Upper lobe of left lung (tissue), 6 donors: ENCODE results near the gene NOTCH4. TPM values are rescaled to one million over a fixed set of nuclear protein-coding genes. Genes with fewer than 3 reads are reported as not detected.

ENCODE experiments used
- ATAC-seq, 2 donors: fragments of 200-7000 bp; cut with Tn5 transposase; one replicate each; pipeline ENCODE4 v1.9.1; 2022; ENCODE audit warnings: mild to moderate bottlenecking in 2 of 2, moderate library complexity in 2 of 2; ENCODE audit not compliant: low FRiP score in 2 of 2
- DNase-seq, 2 donors: peaks; one replicate each; pipeline ENCODE4 v3.0.0-alpha.2; 2019 to 2020
- H3K27ac ChIP-seq, 4 donors: fragments of 200-600 bp; sonication (generic); one replicate each; pipeline ENCODE4 v1.5.1; 2016 to 2019
- H3K27me3 ChIP-seq, 4 donors: fragments of 200-600 bp; sonication (generic); one replicate each; pipeline ENCODE4 v1.5.1; 2017 to 2019
- H3K36me3 ChIP-seq, 4 donors: fragments of 200-600 bp; sonication (generic); one replicate each; pipeline ENCODE4 v1.5.1; 2016 to 2019
- H3K4me1 ChIP-seq, 4 donors: fragments of 200-600 bp; sonication (generic); one replicate each; pipeline ENCODE4 v1.5.1; 2018 to 2019
- H3K4me3 ChIP-seq, 4 donors: fragments of 200-600 bp; sonication (generic); one replicate each; pipeline ENCODE4 v1.5.1; 2017 to 2019; ENCODE audit warnings: mild to moderate bottlenecking in 2 of 4, moderate library complexity in 1 of 4
- H3K9me3 ChIP-seq, 4 donors: fragments of 200-600 bp; sonication (generic); one replicate each; pipeline ENCODE4 v1.5.1; 2018 to 2019
- CTCF ChIP-seq, 6 experiments: fragments of 450-650 bp in 4 of 6; fragments of 200-600 bp in 2 of 6; sonication (generic) in 2 of 6; IDR thresholded peaks; one replicate each; pipeline ENCODE4 v1.5.1; 2016 to 2019; ENCODE audit warnings: antibody characterized with exemption in 6 of 6
- EP300 ChIP-seq, 4 donors: sonication (generic); formaldehyde crosslinking; IDR thresholded peaks; one replicate each; pipeline ENCODE4 v1.5.1; 2017; ENCODE audit warnings: antibody characterized with exemption in 4 of 4, control low read depth in 2 of 4
- POLR2A ChIP-seq, 4 donors: fragments of 450-650 bp; IDR thresholded peaks; one replicate each; pipeline ENCODE4 v1.5.1; 2016 to 2017; ENCODE audit warnings: antibody characterized with exemption in 4 of 4, mild to moderate bottlenecking in 2 of 4
- POLR2AphosphoS5 ChIP-seq, 2 donors: sonication (generic); formaldehyde crosslinking; IDR thresholded peaks; one replicate each; pipeline ENCODE4 v1.5.1; 2017; ENCODE audit warnings: antibody characterized with exemption in 2 of 2
- WGBS, 2 donors: methylation state at CpG; one replicate each; pipeline ENCODE4 v1.1.5; 2017 to 2018; 5-methylcytosine and 5-hydroxymethylcytosine counted together
- total RNA-seq, 6 donors: library from RNA; depleted of rRNA in 4 of 6; stranded (reverse); fragments of >200 nt in 4 of 6; gene quantifications; one replicate each; pipeline versions ENCODE4 v1.1.0 to v1.2.1, GENCODE V29; 2016 to 2021
- donor health status: DM: no; HTN: no; CAD: no; lungs with moderate emphysema.
- donor health status: DM: no; HTN: yes; CAD: no; lungs with severe emphysema.

The NOTCH4 gene
- total RNA-seq, 6 donors from 2014 or later = 27.0 to 139 (median 65.1) TPM

GRCh38 chr6:32255199-32256153 is 31.6 kb upstream of the NOTCH4 start:
- DNase-seq (peak; percentile 68 to 92), ATAC-seq (peak; percentile 95 to 99)
- TF ChIP-seq CTCF (IDR thresholded peaks at IDR 0.05) = peak; percentile 65 to 77 (median 72)
- TF ChIP-seq POLR2AphosphoS5 (IDR thresholded peaks at IDR 0.05) = peak; percentile 59 to 61
- no peak for TF ChIP-seq EP300 (IDR thresholded peaks at IDR 0.05)
- H3K36me3 ChIP-seq = no peaks in the 10 kb centered on the region
- H3K27ac ChIP-seq = peak overlapping the region; percentile 65 to 91 (median 82)
- peaks cover 5 to 18% (median 13%) of the 10 kb centered on the region in 4 donors for H3K4me1 ChIP-seq
- H3K9me3 ChIP-seq = no peaks in the 10 kb centered on the region
- H3K4me3 ChIP-seq = peak overlapping the region in 3 of 4 donors; percentile 22 to 44 (median 41)
- 7 to 18% methylated on average over 26 to 30 of the region's 30 CpGs for WGBS, 2 donors
- H3K27me3 ChIP-seq = no peaks in the 10 kb centered on the region

- WGBS, 2 donors = 31% methylated on average over 12 of the region's 12 CpGs
- Histone ChIP-seq H3K9me3 (no peaks in the 10 kb centered on the region), H3K27ac (peak overlapping the region; percentile 65 to 91 (median 82)), H3K27me3 (no peaks in the 10 kb centered on the region), H3K36me3 (no peaks in the 10 kb centered on the region), H3K4me3 (peak overlapping the region in 3 of 4 donors; percentile 22 to 44 (median 41)), H3K4me1 (peaks cover 5 to 18% (median 13%) of the 10 kb centered on the region in 4 donors)
- DNase-seq (no peak), ATAC-seq (peak; percentile 19 to 52)
- TF ChIP-seq POLR2A (IDR thresholded peaks at IDR 0.05) (no peak), EP300 (IDR thresholded peaks at IDR 0.05) (no peak), POLR2AphosphoS5 (IDR thresholded peaks at IDR 0.05) (no peak), CTCF (IDR thresholded peaks at IDR 0.05) (no peak)
Observed at GRCh38 chr6:32254761-32255198, 30.9 kb upstream of the NOTCH4 start.

- peaks cover 0 to 6% (median 0%) of the 10 kb centered on the region in 4 donors for H3K9me3 ChIP-seq
- DNase-seq = no peak
- no peak overlapping the region for H3K4me3 ChIP-seq
- no peak for ATAC-seq
- no peaks in the 10 kb centered on the region for H3K27me3 ChIP-seq
- WGBS, 2 donors = 11 to 22% methylated on average over 1 to 2 of the region's 2 CpGs
- H3K4me1 ChIP-seq = peaks cover 5 to 18% (median 13%) of the 10 kb centered on the region in 4 donors
- H3K27ac ChIP-seq = peak overlapping the region in 1 of 4 donors; percentile 17
- no peaks in the 10 kb centered on the region for H3K36me3 ChIP-seq
- no peak for TF ChIP-seq EP300 (IDR thresholded peaks at IDR 0.05)
- no peak for TF ChIP-seq POLR2A (IDR thresholded peaks at IDR 0.05)
- no peak for TF ChIP-seq POLR2AphosphoS5 (IDR thresholded peaks at IDR 0.05)
- no peak for TF ChIP-seq CTCF (IDR thresholded peaks at IDR 0.05)
Observed at GRCh38 chr6:32252331-32253009, 28.6 kb upstream of the NOTCH4 start.

- H3K4me1 ChIP-seq = peaks cover 6 to 11% (median 10%) of the 10 kb centered on the region in 4 donors
Observed at GRCh38 chr6:32249262-32249661, 25.4 kb upstream of the NOTCH4 start.

More at GRCh38 chr6:32249262-32249661, 25.4 kb upstream of the NOTCH4 start:
- Histone ChIP-seq H3K27ac (no peak overlapping the region), H3K9me3 (peaks cover 0 to 6% (median 0%) of the 10 kb centered on the region in 4 donors), H3K36me3 (no peaks in the 10 kb centered on the region), H3K4me3 (no peak overlapping the region), H3K27me3 (no peaks in the 10 kb centered on the region)
- WGBS, 2 donors = 67 to 95% methylated on average over 2 of the region's 2 CpGs
- ATAC-seq (no peak), DNase-seq (no peak)
- TF ChIP-seq EP300 (IDR thresholded peaks at IDR 0.05) (no peak), CTCF (IDR thresholded peaks at IDR 0.05) (no peak), POLR2A (IDR thresholded peaks at IDR 0.05) (no peak), POLR2AphosphoS5 (IDR thresholded peaks at IDR 0.05) (no peak)
